Panc1 (cell line): Measurements from ENCODE around the gene RASA3.

Experiments
- CTCF ChIP-seq: fragments of 450-650 bp; IDR thresholded peaks from 2 replicates; pipeline ENCODE4 v1.5.1; 2017; ENCODE audit warnings: mild to moderate bottlenecking
- REST ChIP-seq, 2 experiments: IDR thresholded peaks; 2 replicates each; pipeline ENCODE4 v1.6.1; 2011 to 2012; ENCODE audit warnings: low read depth in 2 of 2, control low read depth in 1 of 2, low read length in 1 of 2, mild to moderate bottlenecking in 1 of 2, moderate library complexity in 1 of 2; ENCODE audit not compliant: insufficient read depth in 1 of 2
- SIN3A ChIP-seq: IDR thresholded peaks from 2 replicates; pipeline ENCODE4 v1.6.1; 2012; ENCODE audit warnings: low read depth, mild to moderate bottlenecking, low read length, moderate library complexity, borderline replicate concordance; ENCODE audit not compliant: insufficient read depth

DNA sequence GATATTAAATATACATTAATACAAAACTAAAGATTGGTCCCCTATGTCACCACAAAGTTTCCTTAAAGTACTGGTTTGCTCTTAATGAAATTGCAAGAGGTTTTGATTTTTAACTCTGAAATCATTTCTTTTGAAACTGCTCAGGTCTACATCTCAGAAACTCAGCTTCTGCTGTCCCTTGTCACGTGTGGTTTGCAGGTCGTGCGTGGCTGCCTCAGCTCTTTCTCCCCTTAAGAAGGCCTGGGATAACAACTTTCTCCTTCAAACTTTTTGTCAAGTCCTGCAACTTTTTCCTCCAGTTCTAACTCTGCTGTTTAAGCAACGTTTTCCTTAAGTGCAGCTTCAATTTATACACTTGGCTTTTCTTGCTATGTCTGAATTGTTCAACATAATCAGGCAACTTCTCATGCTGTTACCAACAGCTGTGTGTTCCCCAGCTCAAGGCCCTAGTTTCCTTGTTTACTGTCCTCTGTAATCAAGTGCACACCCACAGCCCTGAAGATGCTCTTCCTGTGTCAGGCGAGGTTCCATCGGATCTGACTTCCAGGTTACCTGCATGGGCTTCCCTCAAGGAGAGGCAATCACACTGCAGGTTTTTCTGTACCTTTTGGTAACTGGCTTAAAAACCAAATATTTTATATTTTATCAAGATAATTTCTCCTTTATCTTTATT, 172.0 kb downstream of the RASA3 start:
- TF ChIP-seq CTCF = no peak
- TF ChIP-seq REST (IDR thresholded peaks at IDR 0.05; ENCODE audit: insufficient read depth in 1 of 2, low read depth in 2 of 2, low read length in 1 of 2) = no peak
- no peak for TF ChIP-seq SIN3A
